Mucosa of descending colon (tissue), 3 donors: ENCODE measurements around the gene SERTAD2. TPM values are rescaled to one million over a fixed set of nuclear protein-coding genes. Genes with fewer than 3 reads are reported as not detected.

Source experiments
- ATAC-seq: fragments of 200-7000 bp; cut with Tn5 transposase; one replicate; pipeline ENCODE4 v1.9.1; 2020; ENCODE audit warnings: mild to moderate bottlenecking, moderate library complexity
- DNase-seq, 3 donors: peaks; one replicate each; pipeline ENCODE4 v3.0.0-alpha.2; 2020
- H3K36me3 ChIP-seq: fragments of 200-600 bp; one replicate; pipeline ENCODE4 v1.8.0; 2021; ENCODE audit warnings: low read depth, mild to moderate bottlenecking
- H3K4me1 ChIP-seq: fragments of 200-600 bp; one replicate; pipeline ENCODE4 v1.8.0; 2021; ENCODE audit warnings: low read depth, mild to moderate bottlenecking
- H3K4me3 ChIP-seq: fragments of 200-600 bp; one replicate; pipeline ENCODE4 v1.8.0; 2021; ENCODE audit warnings: mild to moderate bottlenecking
- H3K9me3 ChIP-seq: fragments of 200-600 bp; one replicate; pipeline ENCODE4 v1.8.0; 2021; ENCODE audit warnings: mild to moderate bottlenecking
- CTCF ChIP-seq: fragments of 200-600 bp; IDR thresholded peaks from one replicate; pipeline ENCODE4 v1.8.0; 2022; ENCODE audit warnings: antibody characterized with exemption, mild to moderate bottlenecking
- intact Hi-C, 2 donors: fragments of 100-400 bp; cut with DNase I in 1 of 2; cut with micrococcal nuclease in 1 of 2; formaldehyde crosslinking; loops; one replicate each; pipeline versions ENCODE4 v1.11.0 to v1.11.1; 2022; cut with DNase I, micrococcal nuclease
- total RNA-seq, 3 donors: library from RNA; stranded (reverse); fragmentation: NEBNext Ultra II Directional in 2 of 3; extraction: Animal tissue kit (Norgen Biotek cat#: 25700) in 2 of 3; gene quantifications; one replicate each; pipeline versions ENCODE4 v1.2.1 to v1.2.4, GENCODE V29; 2021 to 2023
- donor health status: DM: no; HTN: no; CAD: no; lungs with moderate emphysema.
- donor health status: DM: no; HTN: no; CAD: no.
- donor health status: DM: no; HTN: yes; CAD: no.

Gene SERTAD2
- total RNA-seq, 3 donors from 2014 or later = 17.3 to 20.6 (median 20.6) TPM

GRCh38 chr2:64638502-64639120 is 15.1 kb downstream of the SERTAD2 start:
- Histone ChIP-seq H3K4me1 (peaks cover 9% of the 10 kb centered on the region), H3K9me3 (no peaks in the 10 kb centered on the region), H3K36me3 (no peaks in the 10 kb centered on the region), H3K4me3 (no peak overlapping the region)
- ATAC-seq (no peak), DNase-seq (no peak)
- TF ChIP-seq CTCF = no peak
- intact Hi-C loops = no loop called here

GRCh38 chr2:64637931-64638330 is 15.8 kb downstream of the SERTAD2 start:
- DNase-seq (no peak), ATAC-seq (no peak)
- peaks cover 9% of the 10 kb centered on the region for H3K4me1 ChIP-seq
- H3K9me3 ChIP-seq = no peaks in the 10 kb centered on the region
- no peak overlapping the region for H3K4me3 ChIP-seq
- H3K36me3 ChIP-seq = no peaks in the 10 kb centered on the region
- TF ChIP-seq CTCF = no peak
- intact Hi-C loops = no loop called here

GRCh38 chr2:64637000-64637635 is 16.6 kb downstream of the SERTAD2 start:
- DNase-seq (no peak), ATAC-seq (peak; percentile 58)
- intact Hi-C loops = no loop called here
- TF ChIP-seq CTCF = no peak
- Histone ChIP-seq H3K4me1 (peaks cover 9% of the 10 kb centered on the region), H3K9me3 (no peaks in the 10 kb centered on the region), H3K36me3 (no peaks in the 10 kb centered on the region), H3K4me3 (no peak overlapping the region)

GRCh38 chr2:64635976-64636911 is 17.5 kb downstream of the SERTAD2 start:
- intact Hi-C loops = no loop called here
- H3K4me3 ChIP-seq = no peak overlapping the region
- no peak for DNase-seq
- TF ChIP-seq CTCF = no peak
- H3K4me1 ChIP-seq = peaks cover 9% of the 10 kb centered on the region
- peak; percentile 48 for ATAC-seq
- no peaks in the 10 kb centered on the region for H3K36me3 ChIP-seq
- no peaks in the 10 kb centered on the region for H3K9me3 ChIP-seq

- ATAC-seq (peak; percentile 22), DNase-seq (no peak)
- intact Hi-C loops = no loop called here
- no peak for TF ChIP-seq CTCF
- H3K4me1 ChIP-seq = peaks cover 9% of the 10 kb centered on the region
- no peaks in the 10 kb centered on the region for H3K9me3 ChIP-seq
- no peaks in the 10 kb centered on the region for H3K36me3 ChIP-seq
- no peak overlapping the region for H3K4me3 ChIP-seq
These were observed 19.1 kb downstream of the SERTAD2 start for GRCh38 chr2:64634345-64635267.
